ENCODE data around the gene EHMT1. TPM values are rescaled to one million over a fixed set of nuclear protein-coding genes. Genes with fewer than 3 reads are reported as not detected.

Gene EHMT1
- total RNA-seq, 1 experiment from 2014 or later: 112 TPM

- peaks cover 16% of the 10 kb centered on the region; the same call in 1 of the 2 replicates for H3K79me2 ChIP-seq (ENCODE audit: insufficient read depth, low read length)
- Mint-ChIP-seq H3K27me3 (ENCODE audit: low read depth) (no peaks in the 10 kb centered on the region), H3K27ac (peak overlapping the region; percentile 7 to 87 (median 51); a peak in 2 of 7 replicates), H3K9me3 (no peaks in the 10 kb centered on the region; a peak in 2 of 5 replicates), H3K4me3 (no peak overlapping the region), H3K36me3 (ENCODE audit: insufficient read depth in 1 of 3, low read depth in 3 of 3) (peaks cover 6 to 11% (median 8%) of the 10 kb centered on the region in 3 experiments), H3K4me1 (peaks cover 51 to 58% of the 10 kb centered on the region in 2 experiments)
- no peak overlapping the region for H3K23ac ChIP-seq (ENCODE audit: insufficient read length, low read depth, low read length)
- no peaks in the 10 kb centered on the region for H4K20me1 ChIP-seq (ENCODE audit: control insufficient read depth, insufficient read depth, insufficient read length)
- no peak overlapping the region for H4K8ac ChIP-seq (replicated peaks; ENCODE audit: insufficient read length, low read depth, low read length)
- H3K9ac ChIP-seq (ENCODE audit: extremely low read depth, insufficient read length, low read length): no peak overlapping the region
- H3K23me2 ChIP-seq (ENCODE audit: insufficient read length, low read depth, low read length, poor library complexity, severe bottlenecking): peaks cover 4% of the 10 kb centered on the region
- DNase-seq: no peak
- H2BK120ac ChIP-seq (ENCODE audit: low read depth, low read length, poor library complexity, severe bottlenecking): no peak overlapping the region
- no peak overlapping the region for H3K4me2 ChIP-seq (ENCODE audit: insufficient read depth, insufficient read length, low read length)
- no CpG with 5 or more reads among the region's 4 CpGs for WGBS (ENCODE audit: extremely low coverage, insufficient read length, low lambda C conversion rate)
- H3K27me3 ChIP-seq (ENCODE audit: insufficient read depth, low read length): no peaks in the 10 kb centered on the region
- H4K5ac ChIP-seq (ENCODE audit: insufficient read length, low read depth, low read length): no peak overlapping the region
- peak overlapping the region; percentile 28 for H3K27ac ChIP-seq (ENCODE audit: insufficient read length, low read depth, low read length)
- no peak overlapping the region for H3K18ac ChIP-seq (ENCODE audit: insufficient read length, low read depth, low read length)
- H3K14ac ChIP-seq (ENCODE audit: insufficient read depth, low read length): no peak overlapping the region
- H3K4ac ChIP-seq (ENCODE audit: low read depth, low read length): no peak overlapping the region
- no peak overlapping the region for H2AFZ ChIP-seq (ENCODE audit: low read length)
- H3K4me1 ChIP-seq (ENCODE audit: insufficient read depth, low read length): peaks cover 19% of the 10 kb centered on the region; the same call in 1 of the 2 replicates
- no peak for TF ChIP-seq CTCF (conservative IDR thresholded peaks at IDR 0.05)
- no peak overlapping the region for H2AK5ac ChIP-seq (ENCODE audit: insufficient read length, low read length)
- H2BK15ac ChIP-seq (ENCODE audit: low read depth, low read length): no peak overlapping the region
- no peaks in the 10 kb centered on the region for H3K9me3 ChIP-seq (ENCODE audit: control insufficient read depth, low read depth, low read length)
- H3T11ph ChIP-seq (ENCODE audit: low read length): no peak overlapping the region
- H3K56ac ChIP-seq (ENCODE audit: insufficient read length, low read depth, low read length): no peak overlapping the region
- H3K79me1 ChIP-seq (ENCODE audit: insufficient read depth, low read depth, low read length, poor library complexity, severe bottlenecking): no peaks in the 10 kb centered on the region
- H2BK5ac ChIP-seq (ENCODE audit: insufficient read length, low read length): no peak overlapping the region
- H4K91ac ChIP-seq (ENCODE audit: insufficient read length, low read depth, low read length): no peak overlapping the region
- H2BK12ac ChIP-seq (ENCODE audit: insufficient read length, low read depth, low read length): no peak overlapping the region
- no peak overlapping the region for H2BK20ac ChIP-seq (ENCODE audit: low read depth, low read length, poor library complexity, severe bottlenecking)
Observed at GRCh38 chr9:137663584-137663983, 44.8 kb downstream of the EHMT1 start.

Data from H9 (cell line).